Chondrocyte (in vitro differentiated cells): ENCODE results near the gene DNAJC13. TPM values are rescaled to one million over a fixed set of nuclear protein-coding genes. Genes with fewer than 3 reads are reported as not detected.

ENCODE experiments used
- DNase-seq: peaks from one replicate; pipeline ENCODE4 v3.0.0; 2021; ENCODE audit warnings: mixed read lengths, low spot score
- H3K27ac Mint-ChIP-seq: one replicate; pipeline ENCODE4 v1.8.0; 2021; ENCODE audit warnings: mild to moderate bottlenecking, moderate library complexity, mixed read lengths; ENCODE audit not compliant: unreplicated experiment
- H3K27me3 Mint-ChIP-seq: 2 replicates; pipeline ENCODE4 v1.8.0; 2021; ENCODE audit warnings: low read depth, mixed read lengths
- H3K36me3 Mint-ChIP-seq: 2 replicates; pipeline ENCODE4 v1.8.0; 2021; ENCODE audit warnings: low read depth, mixed read lengths
- H3K4me1 Mint-ChIP-seq: 2 replicates; pipeline ENCODE4 v1.8.0; 2021; ENCODE audit warnings: low read depth, mild to moderate bottlenecking, mixed read lengths
- H3K4me3 Mint-ChIP-seq: one replicate; pipeline ENCODE4 v1.8.0; 2021; ENCODE audit warnings: mild to moderate bottlenecking, moderate library complexity, mixed read lengths; ENCODE audit not compliant: unreplicated experiment
- H3K9me3 Mint-ChIP-seq: 2 replicates; pipeline ENCODE4 v1.8.0; 2021; ENCODE audit warnings: low read depth, mixed read lengths
- total RNA-seq: library from RNA; stranded (reverse); gene quantifications from 3 replicates; pipeline ENCODE4 v1.2.1, GENCODE V29; 2021
- TF ChIP-seq, protein P1 (sequence below): fragments of 200-600 bp; sonication (generic); IDR thresholded peaks from 2 replicates; pipeline ENCODE4 v1.5.0; 2021; ENCODE audit warnings: antibody characterized with exemption, mild to moderate bottlenecking, moderate library complexity

The DNAJC13 gene
- total RNA-seq, 1 donor from 2014 or later = 49.1 TPM

DNA sequence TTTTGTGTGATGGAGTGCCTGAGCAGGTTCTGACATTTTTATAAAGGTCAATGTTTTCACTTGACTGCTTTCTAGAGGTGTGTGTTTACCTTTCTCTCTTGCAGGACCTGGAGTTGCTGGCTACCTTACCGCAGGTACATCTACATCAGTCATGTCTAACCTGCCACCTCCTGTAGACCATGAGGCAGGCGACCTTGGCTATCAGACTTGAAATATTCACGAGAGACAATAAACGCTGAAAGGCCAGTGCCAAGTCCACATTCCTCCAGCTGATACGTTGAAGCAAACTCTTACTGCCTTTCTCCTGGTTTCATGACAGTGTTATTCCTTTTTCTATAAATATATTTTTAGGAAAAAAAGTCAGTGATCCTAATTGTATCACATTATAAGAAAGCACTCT lies 120.8 kb downstream of the DNAJC13 start:
- H3K4me3 Mint-ChIP-seq = no peak overlapping the region
- no peaks in the 10 kb centered on the region for H3K9me3 Mint-ChIP-seq
- H3K4me1 Mint-ChIP-seq = peaks cover 13% of the 10 kb centered on the region
- no peak for DNase-seq
- TF ChIP-seq, protein P1, sequence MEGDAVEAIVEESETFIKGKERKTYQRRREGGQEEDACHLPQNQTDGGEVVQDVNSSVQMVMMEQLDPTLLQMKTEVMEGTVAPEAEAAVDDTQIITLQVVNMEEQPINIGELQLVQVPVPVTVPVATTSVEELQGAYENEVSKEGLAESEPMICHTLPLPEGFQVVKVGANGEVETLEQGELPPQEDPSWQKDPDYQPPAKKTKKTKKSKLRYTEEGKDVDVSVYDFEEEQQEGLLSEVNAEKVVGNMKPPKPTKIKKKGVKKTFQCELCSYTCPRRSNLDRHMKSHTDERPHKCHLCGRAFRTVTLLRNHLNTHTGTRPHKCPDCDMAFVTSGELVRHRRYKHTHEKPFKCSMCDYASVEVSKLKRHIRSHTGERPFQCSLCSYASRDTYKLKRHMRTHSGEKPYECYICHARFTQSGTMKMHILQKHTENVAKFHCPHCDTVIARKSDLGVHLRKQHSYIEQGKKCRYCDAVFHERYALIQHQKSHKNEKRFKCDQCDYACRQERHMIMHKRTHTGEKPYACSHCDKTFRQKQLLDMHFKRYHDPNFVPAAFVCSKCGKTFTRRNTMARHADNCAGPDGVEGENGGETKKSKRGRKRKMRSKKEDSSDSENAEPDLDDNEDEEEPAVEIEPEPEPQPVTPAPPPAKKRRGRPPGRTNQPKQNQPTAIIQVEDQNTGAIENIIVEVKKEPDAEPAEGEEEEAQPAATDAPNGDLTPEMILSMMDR = no peak
- no peaks in the 10 kb centered on the region for H3K27me3 Mint-ChIP-seq
- H3K36me3 Mint-ChIP-seq = peaks cover 13% of the 10 kb centered on the region
- H3K27ac Mint-ChIP-seq = no peak overlapping the region

DNA sequence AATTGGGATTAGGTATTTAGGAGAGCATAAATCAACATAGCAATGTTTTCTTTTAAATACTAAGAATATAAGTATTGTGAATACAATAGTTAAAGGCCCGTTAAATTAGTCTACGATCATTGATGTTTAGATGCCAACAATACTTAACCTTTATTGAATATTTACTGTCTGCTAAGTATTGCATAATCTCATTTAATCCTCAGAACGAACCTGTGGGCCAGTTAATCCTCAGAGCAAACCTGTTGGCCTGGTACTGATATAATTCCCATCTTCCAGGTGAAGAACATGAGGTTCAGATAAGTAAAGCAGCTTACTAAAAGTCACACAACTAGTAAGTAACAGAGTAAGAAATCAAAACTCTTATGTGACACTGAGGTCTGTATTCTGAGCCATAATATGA lies 122.4 kb downstream of the DNAJC13 start:
- Mint-ChIP-seq H3K9me3 (no peaks in the 10 kb centered on the region), H3K36me3 (peaks cover 17% of the 10 kb centered on the region), H3K4me3 (no peak overlapping the region), H3K4me1 (peaks cover 18% of the 10 kb centered on the region), H3K27ac (no peak overlapping the region), H3K27me3 (no peaks in the 10 kb centered on the region)
- DNase-seq = no peak
- TF ChIP-seq, protein P1 = no peak

DNA sequence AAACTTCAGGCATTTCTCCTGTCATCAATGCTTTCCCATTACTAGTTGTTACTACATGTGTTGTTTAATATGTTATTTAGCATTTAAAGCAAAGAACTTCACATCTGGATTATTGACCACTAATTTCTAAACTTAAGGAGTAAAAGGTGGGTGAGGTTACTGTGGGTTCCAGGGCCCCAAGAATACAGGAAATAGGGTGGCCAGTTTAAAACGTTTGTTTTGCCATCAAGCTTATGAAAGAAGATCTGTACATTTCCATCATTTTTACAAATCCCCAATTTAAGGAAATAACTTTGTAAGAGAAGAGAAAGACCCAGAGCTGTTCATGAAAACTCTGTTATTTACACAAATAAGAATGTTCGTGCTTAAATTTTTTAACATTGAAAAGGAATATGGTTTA lies 125.3 kb downstream of the DNAJC13 start:
- H3K4me3 Mint-ChIP-seq = no peak overlapping the region

DNA sequence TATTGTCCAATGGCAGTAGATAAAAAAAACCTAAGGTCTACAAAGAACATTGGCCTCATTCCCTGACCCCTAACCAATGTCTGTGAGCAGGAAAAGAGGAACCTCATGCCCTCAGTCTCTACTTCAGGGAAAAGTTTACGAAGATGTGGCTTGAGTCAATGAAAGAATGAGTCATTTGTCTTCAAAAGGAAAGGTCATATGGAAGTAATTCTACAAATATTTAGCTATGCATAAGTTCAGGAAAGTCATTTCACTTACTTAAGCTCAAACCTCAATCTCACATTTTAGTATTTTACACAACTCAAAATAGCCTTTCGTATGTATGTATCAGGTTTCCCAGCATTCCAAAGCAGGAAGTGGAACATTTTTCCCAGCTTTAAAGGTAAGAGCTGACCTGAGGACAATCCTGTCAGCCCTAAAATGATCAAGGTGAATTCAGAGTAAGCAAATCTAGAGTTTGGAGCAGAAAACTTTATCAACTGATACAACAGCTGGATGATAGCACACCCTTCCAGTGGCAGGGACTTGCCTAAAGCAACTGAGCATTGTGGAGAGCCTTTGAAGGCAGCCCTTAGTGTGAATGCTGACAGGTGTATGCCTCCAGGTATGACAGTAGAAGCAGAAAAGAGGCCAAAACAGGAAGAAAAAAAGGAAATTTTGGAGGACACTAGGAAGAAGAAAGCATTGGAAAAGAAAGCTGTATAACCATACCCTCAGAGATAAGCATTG lies 125.9 kb downstream of the DNAJC13 start:
- Mint-ChIP-seq H3K27ac (peak overlapping the region; percentile 42), H3K36me3 (peaks cover 17% of the 10 kb centered on the region), H3K4me3 (no peak overlapping the region), H3K9me3 (no peaks in the 10 kb centered on the region), H3K4me1 (peaks cover 22% of the 10 kb centered on the region), H3K27me3 (no peaks in the 10 kb centered on the region)
- no peak for DNase-seq
- TF ChIP-seq, protein P1 = no peak

More for the DNA sequence above, 125.3 kb downstream of the DNAJC13 start:
- Mint-ChIP-seq H3K27ac (peak overlapping the region; percentile 42), H3K4me1 (peaks cover 22% of the 10 kb centered on the region), H3K9me3 (no peaks in the 10 kb centered on the region), H3K36me3 (peaks cover 17% of the 10 kb centered on the region), H3K27me3 (no peaks in the 10 kb centered on the region)
- TF ChIP-seq, protein P1 = no peak
- no peak for DNase-seq

DNA sequence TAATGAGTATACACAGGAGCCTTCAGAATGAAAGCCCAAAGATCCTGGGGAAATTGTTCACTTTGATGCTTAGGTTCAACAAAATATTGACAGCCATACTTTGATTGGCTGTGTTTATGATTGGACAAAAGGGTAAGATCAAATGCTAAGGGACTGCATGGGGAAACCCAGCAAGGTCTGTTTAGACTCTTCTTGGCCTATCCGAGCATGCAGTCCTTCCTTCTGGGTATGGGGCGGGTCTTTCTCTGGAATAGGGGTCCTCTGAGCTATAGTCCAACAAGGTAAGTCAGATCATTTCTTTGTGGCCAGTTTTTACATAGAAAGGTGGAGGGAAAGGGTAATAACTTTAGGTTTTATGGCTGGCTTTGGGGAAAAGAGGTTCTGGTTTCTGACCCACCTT lies 126.8 kb downstream of the DNAJC13 start:
- no peaks in the 10 kb centered on the region for H3K9me3 Mint-ChIP-seq
- peaks cover 22% of the 10 kb centered on the region for H3K4me1 Mint-ChIP-seq
- H3K27ac Mint-ChIP-seq = no peak overlapping the region
- H3K36me3 Mint-ChIP-seq = peaks cover 12% of the 10 kb centered on the region
- H3K4me3 Mint-ChIP-seq = no peak overlapping the region
- no peaks in the 10 kb centered on the region for H3K27me3 Mint-ChIP-seq
- TF ChIP-seq, protein P1 = no peak
- DNase-seq = no peak
